K562 (cell line): ENCODE results near the gene SLC19A3. TPM values are rescaled to one million over a fixed set of nuclear protein-coding genes. Genes with fewer than 3 reads are reported as not detected.

ENCODE experiments used
- ATAC-seq: fragments of 200-7000 bp; cut with Tn5 transposase; 3 replicates; pipeline ENCODE4 v1.9.1; 2020; ENCODE audit warnings: moderate library complexity
- BruUV-seq: library from RNA; stranded (reverse); fragments of 400-500 nt; replicated peaks from 2 replicates; lab custom pipeline; 2021; lab: Mats Ljungman, UMichigan
- CTCF ChIA-PET: fragments of 300-600 bp; formaldehyde crosslinking; extraction: SDS; loops from one replicate; lab custom pipeline; 2021; ENCODE audit warnings: low intra/inter-chr PET ratio; lab: Yijun Ruan, JAX
- POLR2A ChIA-PET: fragments of 300-600, 350-650 bp; sonication (Branson Sonifier 250); formaldehyde crosslinking; extraction: SDS; loops from one replicate; lab custom pipeline; 2021; ENCODE audit warnings: antibody characterized with exemption, inconsistent platforms; lab: Yijun Ruan, JAX
- DNase-seq, 4 experiments: peaks; one replicate each; pipeline versions ENCODE4 v3.0.0 to v3.0.0-alpha.2; 2011 to 2018; ENCODE audit warnings: low spot score in 3 of 4, mixed read lengths in 3 of 4; ENCODE audit errors: extremely low read depth in 1 of 4
- FAIRE-seq: peaks from 2 replicates; lab custom pipeline; 2011; peaks lifted over from hg19 to GRCh38; lab: Jason Lieb, UNC
- H2AFZ ChIP-seq: 2 replicates; pipeline ENCODE4 v1.6.0; 2011; ENCODE audit warnings: low read depth, low read length, control low read depth, inconsistent platforms
- H3K27ac ChIP-seq: fragments of 200-600 bp; 3 replicates; pipeline ENCODE4 v1.8.0; 2011; ENCODE audit warnings: low read depth, mild to moderate bottlenecking, control low read depth, inconsistent platforms, low read length, moderate library complexity, mixed read lengths; ENCODE audit errors: extremely low read depth
- H3K27me3 ChIP-seq, 2 experiments: fragments of 300-600 bp in 1 of 2; 2 replicates in 1 of 2; 3 replicates in 1 of 2; pipeline versions ENCODE4 v1.6.0 to v1.8.0; 2011; ENCODE audit warnings: inconsistent platforms in 2 of 2, low read length in 2 of 2, mild to moderate bottlenecking in 1 of 2, mixed read lengths in 1 of 2, moderate library complexity in 1 of 2; ENCODE audit not compliant: control insufficient read depth in 2 of 2, insufficient read depth in 2 of 2
- H3K36me3 ChIP-seq: fragments of 300-600 bp; 3 replicates; pipeline ENCODE4 v1.8.0; 2011; ENCODE audit warnings: mild to moderate bottlenecking, low read length, inconsistent platforms; ENCODE audit not compliant: control insufficient read depth, insufficient read depth
- H3K4me1 ChIP-seq, 2 experiments: fragments of 200-600 bp in 1 of 2; replicated peaks in 1 of 2; 2 replicates in 1 of 2; 3 replicates in 1 of 2; pipeline versions ENCODE4 v1.5.1 to v1.8.0; 2011; ENCODE audit warnings: inconsistent platforms in 2 of 2, low read length in 2 of 2, mild to moderate bottlenecking in 1 of 2, mixed read lengths in 1 of 2, moderate library complexity in 1 of 2; ENCODE audit not compliant: control insufficient read depth in 2 of 2, insufficient read depth in 2 of 2
- H3K4me2 ChIP-seq: 2 replicates; pipeline ENCODE4 v1.6.1; 2011; ENCODE audit warnings: low read length, control low read depth, inconsistent platforms, mixed read lengths; ENCODE audit not compliant: insufficient read depth
- H3K4me3 ChIP-seq: fragments of 200-600 bp; sonication (generic), shearing (Covaris generic); 2 replicates; pipeline ENCODE4 v1.5.1; 2016; ENCODE audit warnings: control low read depth, inconsistent platforms
- H3K79me2 ChIP-seq: fragments of 200-600 bp; 3 replicates; pipeline ENCODE4 v1.8.0; 2011; ENCODE audit warnings: low read length, inconsistent platforms; ENCODE audit not compliant: control insufficient read depth, insufficient read depth
- H3K9ac ChIP-seq, 2 experiments: 2 replicates each; pipeline versions ENCODE4 v1.6.0 to v1.6.1; 2011; ENCODE audit warnings: low read depth in 2 of 2, low read length in 2 of 2, control low read depth in 1 of 2, inconsistent platforms in 1 of 2, mild to moderate bottlenecking in 1 of 2, mixed read lengths in 1 of 2; ENCODE audit not compliant: insufficient read depth in 1 of 2
- H3K9me1 ChIP-seq: one replicate; pipeline ENCODE4 v1.6.0; 2011; ENCODE audit warnings: inconsistent platforms, mild to moderate bottlenecking, low read length, moderate library complexity; ENCODE audit not compliant: control insufficient read depth, insufficient read depth
- H3K9me3 ChIP-seq: replicated peaks from 2 replicates; pipeline ENCODE4 v1.5.1; 2011; ENCODE audit warnings: low read depth, low read length, inconsistent platforms; ENCODE audit not compliant: control insufficient read depth, insufficient read depth
- H4K20me1 ChIP-seq: replicated peaks from 2 replicates; pipeline ENCODE4 v1.6.1; 2011; ENCODE audit warnings: low read length, inconsistent platforms, mixed read lengths; ENCODE audit not compliant: control insufficient read depth, insufficient read depth
- ERF ChIP-seq: fragments of 450-650 bp; formaldehyde crosslinking; IDR thresholded peaks from 2 replicates; pipeline ENCODE4 v1.4.0; 2020; ENCODE audit warnings: mild to moderate bottlenecking, mixed read lengths
- ETV5 ChIP-seq: sonication (generic); formaldehyde crosslinking; IDR thresholded peaks from 2 replicates; pipeline ENCODE4 v1.4.0; 2020; ENCODE audit warnings: low read depth, mild to moderate bottlenecking, missing genetic modification reagents
- ETV6 ChIP-seq, 3 experiments: fragments of 150-350 bp in 1 of 3; sonication (generic) in 1 of 3; formaldehyde crosslinking in 1 of 3; IDR thresholded peaks; 2 replicates each; pipeline versions ENCODE4 v1.6.1 to v1.8.0; 2014 to 2022; ENCODE audit warnings: borderline replicate concordance in 2 of 3, low read depth in 2 of 3, antibody characterized with exemption in 1 of 3, low read length in 1 of 3, mild to moderate bottlenecking in 1 of 3, missing genetic modification reagents in 1 of 3
- RFX1 ChIP-seq: fragments of 450-650 bp; IDR thresholded peaks from 2 replicates; pipeline ENCODE4 v1.6.1; 2016; ENCODE audit warnings: mild to moderate bottlenecking, moderate library complexity
- SRSF3 ChIP-seq: fragments of 200-400 bp; formaldehyde crosslinking; IDR thresholded peaks from 2 replicates; pipeline ENCODE4 v1.6.1; 2016; ENCODE audit warnings: mild to moderate bottlenecking, low read length, moderate library complexity; ENCODE audit not compliant: insufficient read depth
- XRCC4 ChIP-seq: IDR thresholded peaks from one replicate; pipeline ENCODE4 v1.6.1; 2011; ENCODE audit not compliant: insufficient read depth, insufficient read length; ENCODE audit errors: extremely low read depth
- ZNF347 ChIP-seq: fragments of 450-650 bp; formaldehyde crosslinking; IDR thresholded peaks from 2 replicates; pipeline ENCODE4 v1.4.0; 2020; ENCODE audit warnings: low read depth, mild to moderate bottlenecking, moderate library complexity
- ZNF408 ChIP-seq: fragments of 250-450 bp; sonication (Bioruptor Pico); IDR thresholded peaks from 2 replicates; pipeline ENCODE4 v1.4.0; 2020; ENCODE audit warnings: low read depth, mild to moderate bottlenecking, moderate library complexity
- ZNF444 ChIP-seq: fragments of 250-450 bp; sonication (Bioruptor Pico); IDR thresholded peaks from 2 replicates; pipeline ENCODE4 v1.4.0; 2020; ENCODE audit warnings: mild to moderate bottlenecking, moderate library complexity
- WGBS: fragments of 100-300 bp; shearing (Covaris generic); methylation state at CpG from one replicate; pipeline ENCODE4 v1.1.6; 2016; ENCODE audit warnings: low coverage, mixed read lengths; ENCODE audit not compliant: insufficient coverage; ENCODE audit errors: missing lambda C conversion rate; 5-methylcytosine and 5-hydroxymethylcytosine counted together
- in situ Hi-C: fragments of 300-500 bp; cut with MboI; formaldehyde crosslinking; loops from 4 replicates; pipeline ENCODE4 v1.15.0; 2018; ENCODE audit warnings: inconsistent platforms, mixed read lengths
- intact Hi-C: fragments of 100-400 bp; cut with micrococcal nuclease; formaldehyde crosslinking; loops from 2 replicates; pipeline ENCODE4 v1.14.2; 2022
- polyA plus RNA-seq, 8 experiments: library from polyadenylated mRNA; depleted of rRNA in 4 of 8; stranded (reverse) in 5 of 8; unstranded in 3 of 8; fragments of >200 nt; fragmentation: Nextera tagmentation in 2 of 8; fragmentation: Illumina TruSeq in 1 of 8; extraction: Ambion mirVana in 2 of 8; extraction: Trizol in 1 of 8; gene quantifications; 2 replicates each; pipeline versions ENCODE4 v1.2.1 to v1.2.3, GENCODE V29; 2011 to 2014; ENCODE audit warnings: inconsistent platforms in 1 of 8, missing spikeins in 1 of 8
- total RNA-seq, 7 experiments: library from RNA; depleted of rRNA in 6 of 7; stranded (reverse); fragments of >200 nt in 6 of 7; fragmentation: Illumina TruSeq in 2 of 7; extraction: Trizol in 2 of 7; gene quantifications; 2 replicates each; pipeline versions ENCODE4 v1.2.1 to v1.2.3, GENCODE V29; 2011 to 2021; ENCODE audit warnings: low replicate concordance in 1 of 7
- TF ChIP-seq, protein P1 (sequence below): fragments of 450-650 bp; formaldehyde crosslinking; IDR thresholded peaks from 2 replicates; pipeline ENCODE4 v1.4.0; 2020; ENCODE audit warnings: mild to moderate bottlenecking, moderate library complexity

Gene SLC19A3
- total and polyA plus RNA-seq, 9 of the 15 experiments (the other 6 are each of a cell fraction or from before 2014, with no cell fraction given): not detected

DNA sequence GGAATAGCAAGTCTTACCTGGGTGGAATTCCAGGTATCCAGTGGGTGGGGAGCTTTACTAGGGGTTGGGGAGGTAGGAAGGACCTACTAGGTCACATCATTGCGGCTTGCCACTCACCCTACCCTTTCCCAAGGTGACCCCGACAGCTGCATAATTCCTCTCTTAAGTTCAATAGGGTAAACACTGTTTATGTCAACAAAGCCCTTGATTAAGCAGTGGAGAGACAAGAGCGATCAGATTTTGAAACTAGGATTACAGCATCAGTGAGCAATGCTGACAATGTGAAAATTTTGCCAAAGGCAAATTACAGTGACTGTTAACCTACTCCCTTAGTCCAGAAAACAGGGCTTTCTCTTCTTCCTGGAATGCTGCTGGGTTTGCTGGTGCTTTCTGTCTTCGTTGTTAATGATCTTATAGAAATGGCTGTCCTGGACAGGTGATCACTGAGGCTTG lies 14.5 kb downstream of the SLC19A3 start (continued):
- no peak for TF ChIP-seq ERF (CRISPR knock-in tag)
- TF ChIP-seq, protein P1, sequence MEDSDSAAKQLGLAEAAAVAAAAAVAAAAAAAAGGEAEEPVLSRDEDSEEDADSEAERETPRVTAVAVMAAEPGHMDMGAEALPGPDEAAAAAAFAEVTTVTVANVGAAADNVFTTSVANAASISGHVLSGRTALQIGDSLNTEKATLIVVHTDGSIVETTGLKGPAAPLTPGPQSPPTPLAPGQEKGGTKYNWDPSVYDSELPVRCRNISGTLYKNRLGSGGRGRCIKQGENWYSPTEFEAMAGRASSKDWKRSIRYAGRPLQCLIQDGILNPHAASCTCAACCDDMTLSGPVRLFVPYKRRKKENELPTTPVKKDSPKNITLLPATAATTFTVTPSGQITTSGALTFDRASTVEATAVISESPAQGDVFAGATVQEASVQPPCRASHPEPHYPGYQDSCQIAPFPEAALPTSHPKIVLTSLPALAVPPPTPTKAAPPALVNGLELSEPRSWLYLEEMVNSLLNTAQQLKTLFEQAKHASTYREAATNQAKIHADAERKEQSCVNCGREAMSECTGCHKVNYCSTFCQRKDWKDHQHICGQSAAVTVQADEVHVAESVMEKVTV (CRISPR knock-in tag): no peak
- TF ChIP-seq ZNF444: no peak
- TF ChIP-seq RFX1: no peak
- TF ChIP-seq ZNF408 (CRISPR knock-in tag): no peak
- no peak for TF ChIP-seq ZNF347

DNA sequence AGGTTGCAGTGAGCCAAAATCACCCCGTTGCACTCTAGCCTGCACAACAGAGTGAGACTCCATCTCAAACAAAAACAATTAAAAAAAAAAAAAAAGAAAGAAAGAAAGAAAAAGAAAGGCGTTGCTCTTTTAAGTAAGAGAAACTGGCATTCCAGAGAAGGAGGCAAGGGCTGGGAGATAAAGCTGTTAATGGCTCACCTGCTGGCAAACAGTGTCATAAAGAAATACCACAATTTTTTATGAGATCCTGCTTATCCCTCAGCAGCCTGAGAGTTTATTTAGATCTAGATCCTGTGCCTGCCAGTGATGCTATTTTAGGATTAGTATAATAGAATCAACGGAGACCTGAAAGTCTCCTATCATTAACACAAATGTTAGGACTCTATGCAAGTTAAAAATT lies 16.3 kb downstream of the SLC19A3 start:
- no peaks in the 10 kb centered on the region for H4K20me1 ChIP-seq
- peaks cover 4 to 8% of the 10 kb centered on the region in 2 experiments; a peak in 2 of 5 replicates for H3K27me3 ChIP-seq
- no peaks in the 10 kb centered on the region for H3K36me3 ChIP-seq
- in situ Hi-C loops: no loop called here
- no peak overlapping the region for H3K9ac ChIP-seq
- no peaks in the 10 kb centered on the region for H3K9me3 ChIP-seq
- no peak for FAIRE-seq
- no peak overlapping the region for H3K4me2 ChIP-seq
- H2AFZ ChIP-seq: no peak overlapping the region
- WGBS: 0% methylated on average over 2 of the region's 3 CpGs
- H3K4me1 ChIP-seq: no peaks in the 10 kb centered on the region
- ATAC-seq: no peak
- no peak overlapping the region for H3K27ac ChIP-seq
- DNase-seq: no peak
- ChIA-PET CTCF (no interaction called here), POLR2A (no interaction called here)
- intact Hi-C loops: no loop called here
- H3K9me1 ChIP-seq: no peaks in the 10 kb centered on the region
- no peaks in the 10 kb centered on the region for H3K79me2 ChIP-seq
- BruUV-seq: no TSS peak
- no peak overlapping the region for H3K4me3 ChIP-seq
- TF ChIP-seq XRCC4 (no peak), ETV5 (no peak), ETV6 (IDR thresholded peaks at IDR 0.05; ENCODE audit: borderline replicate concordance in 1 of 2, low read depth in 2 of 2, low read length in 1 of 2) (no peak), ETV6 (CRISPR knock-in tag; IDR thresholded peaks at IDR 0.05; ENCODE audit: borderline replicate concordance) (no peak), SRSF3 (no peak)
